GM18520 (cell line): ENCODE results near the gene SPN.
"Not testable (repeated sequence)": the region's sequence is repeated elsewhere in the genome, so short reads cannot be mapped to it uniquely, and the experiment has no call there.

Experiments
- ATAC-seq: cut with Tn5 transposase; IDR thresholded peaks from one replicate; pipeline ENCODE4 v1.9.1; 2021; ENCODE audit not compliant: unreplicated experiment

The SPN gene

GRCh38 chr16:29645694-29646187 lies 17.3 kb upstream of the SPN start:
- ATAC-seq, result no peak

- ATAC-seq, result no peak
Measured at GRCh38 chr16:29646947-29647346, 16.1 kb upstream of the SPN start.

- ATAC-seq, result no peak
Measured at GRCh38 chr16:29649588-29650494, 13.2 kb upstream of the SPN start.

GRCh38 chr16:29650771-29651170 lies 12.3 kb upstream of the SPN start:
- ATAC-seq, result no peak

- ATAC-seq, result no peak
Measured at GRCh38 chr16:29651774-29652349, 11.2 kb upstream of the SPN start.

GRCh38 chr16:29653471-29653870 lies 9.6 kb upstream of the SPN start:
- peak; percentile 50 for ATAC-seq

GRCh38 chr16:29653890-29654289 lies 9.2 kb upstream of the SPN start:
- not testable (repeated sequence) for ATAC-seq

- no peak for ATAC-seq
Measured at GRCh38 chr16:29656688-29657523, 6.1 kb upstream of the SPN start.

GRCh38 chr16:29658705-29659104 lies 4.3 kb upstream of the SPN start:
- no peak for ATAC-seq

- no peak for ATAC-seq
Measured at GRCh38 chr16:29662000-29662728, 883 bp upstream of the SPN start.

- no peak for ATAC-seq
Measured at GRCh38 chr16:29662729-29663015, 375 bp upstream of the SPN start.

GRCh38 chr16:29663807-29664090 lies 702 bp downstream of the SPN start:
- ATAC-seq, result no peak

GRCh38 chr16:29664091-29664921 lies 1.3 kb downstream of the SPN start:
- ATAC-seq, result no peak

GRCh38 chr16:29665294-29666077 lies 2.4 kb downstream of the SPN start:
- no peak for ATAC-seq

GRCh38 chr16:29667322-29667610 lies 4.2 kb downstream of the SPN start:
- not testable (repeated sequence) for ATAC-seq

GRCh38 chr16:29667755-29668154 lies 4.7 kb downstream of the SPN start:
- no peak for ATAC-seq

GRCh38 chr16:29668267-29668666 lies 5.2 kb downstream of the SPN start:
- no peak for ATAC-seq

- ATAC-seq, result no peak
Measured at GRCh38 chr16:29673501-29673900, 10.5 kb downstream of the SPN start.

GRCh38 chr16:29674188-29674587 lies 11.1 kb downstream of the SPN start:
- ATAC-seq, result no peak
